ENCODE measurements around the gene PRDM16.

GRCh38 chr1:3463891-3464648, 395.1 kb downstream of the PRDM16 start:
- TF ChIP-seq CTCF (IDR thresholded peaks at IDR 0.05; ENCODE audit: low read depth, low read length) = no peak
- TF ChIP-seq POLR2A (IDR thresholded peaks at IDR 0.05; ENCODE audit: extremely low read depth, insufficient read length) = no peak
